HCEC 1CT (cell line): ENCODE results near the gene ELK3.

ENCODE experiments used
- DNase-seq: peaks from one replicate; pipeline ENCODE4 v3.0.0-alpha.2; 2017

Gene ELK3

DNA sequence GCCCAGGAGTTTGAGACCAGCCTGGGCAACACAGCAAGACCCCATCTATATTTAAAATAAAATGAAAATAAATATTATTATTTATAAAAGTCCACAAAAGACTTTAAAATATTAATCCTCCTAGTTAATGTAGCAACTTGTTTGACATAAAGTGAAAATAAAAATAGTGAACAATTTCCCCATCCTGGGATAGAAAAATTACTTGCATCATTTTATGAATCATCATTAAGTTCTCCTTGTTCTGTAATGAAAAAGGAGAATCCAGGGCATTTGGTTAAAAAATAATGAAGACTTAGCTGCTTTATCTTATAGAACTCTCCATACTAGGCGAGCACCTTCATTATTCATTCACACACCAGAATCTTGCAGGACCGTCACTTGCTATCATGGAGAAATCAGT lies 66.1 kb downstream of the ELK3 start:
- DNase-seq: no peak

DNA sequence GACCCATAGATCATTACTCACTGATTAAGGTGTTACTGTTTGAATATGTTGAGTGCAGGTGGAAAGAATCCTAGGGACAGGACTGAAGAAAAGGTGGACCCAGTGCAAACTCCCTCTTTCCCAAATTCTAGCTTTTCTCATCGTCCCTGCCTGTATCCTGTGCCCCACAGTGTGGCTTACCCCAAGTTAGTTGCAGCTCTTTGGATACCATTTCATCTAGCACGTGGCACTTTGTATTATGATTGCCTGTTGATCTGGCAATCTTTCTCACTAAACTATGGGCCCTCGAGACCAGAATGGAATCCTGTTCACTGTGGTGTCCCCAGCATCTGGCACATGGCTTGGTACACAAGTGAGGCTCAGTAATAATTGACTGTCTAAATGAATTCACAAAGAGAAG lies 66.5 kb downstream of the ELK3 start:
- DNase-seq: no peak

DNA sequence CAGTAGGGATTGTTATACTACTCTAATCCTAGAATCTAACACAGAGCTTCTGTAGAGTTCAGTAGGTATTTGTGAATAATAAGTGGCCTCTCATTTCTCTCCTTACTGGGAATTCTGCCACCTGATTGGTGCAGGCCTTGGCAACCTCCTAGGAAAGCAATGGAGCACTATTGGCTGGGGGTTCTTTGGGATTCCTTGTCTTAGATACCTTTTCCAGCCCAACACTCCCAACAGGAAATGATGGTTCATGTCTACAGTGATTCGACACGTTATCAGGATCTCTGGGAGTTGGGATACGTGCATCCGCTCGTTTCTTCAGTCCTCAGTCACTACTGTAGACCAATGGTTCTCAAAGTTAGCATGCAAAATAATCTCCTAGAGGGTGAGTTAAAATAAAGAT lies 67.4 kb downstream of the ELK3 start:
- no peak for DNase-seq

DNA sequence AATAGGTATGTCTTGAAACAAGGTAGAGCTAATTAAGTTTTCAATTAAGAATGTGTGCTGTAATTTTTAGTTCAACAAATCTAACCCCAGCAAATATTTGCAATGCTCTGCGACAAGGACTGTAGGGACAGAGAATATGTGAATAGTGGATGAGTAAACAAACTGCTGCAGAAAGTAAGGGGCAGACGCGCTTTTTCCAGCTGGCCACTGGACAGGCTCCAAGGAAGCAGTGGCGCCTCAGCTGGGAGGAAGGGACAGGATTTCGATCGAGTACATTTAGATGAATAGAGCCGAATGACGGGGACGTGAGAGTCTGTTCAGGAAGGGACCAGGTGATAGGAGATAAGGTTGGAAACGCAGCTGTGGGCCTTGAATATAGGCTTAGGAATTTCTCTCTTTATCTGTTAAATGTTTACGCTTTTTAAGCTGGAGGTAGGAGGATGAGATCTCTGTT lies 69.3 kb downstream of the ELK3 start:
- DNase-seq: no peak

DNA sequence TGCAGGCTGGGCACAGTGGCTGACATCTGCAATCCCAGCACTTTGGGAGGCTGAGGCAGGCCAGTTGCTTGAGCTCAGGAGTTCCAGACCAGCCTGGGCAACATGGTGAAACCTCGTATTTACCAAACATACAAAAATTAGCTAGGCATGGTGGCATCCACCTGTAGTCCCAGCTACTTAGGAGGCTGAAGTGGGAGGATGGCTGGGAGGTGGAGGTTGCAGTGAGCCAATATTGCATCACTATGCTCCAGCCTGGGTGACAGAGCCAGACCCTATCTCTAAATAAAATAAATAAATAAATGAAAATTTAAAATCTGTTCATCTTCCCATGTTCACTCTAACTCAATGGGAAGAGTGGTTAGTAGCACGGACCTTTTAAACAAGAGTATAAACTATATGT lies 71.2 kb downstream of the ELK3 start:
- DNase-seq: no peak

DNA sequence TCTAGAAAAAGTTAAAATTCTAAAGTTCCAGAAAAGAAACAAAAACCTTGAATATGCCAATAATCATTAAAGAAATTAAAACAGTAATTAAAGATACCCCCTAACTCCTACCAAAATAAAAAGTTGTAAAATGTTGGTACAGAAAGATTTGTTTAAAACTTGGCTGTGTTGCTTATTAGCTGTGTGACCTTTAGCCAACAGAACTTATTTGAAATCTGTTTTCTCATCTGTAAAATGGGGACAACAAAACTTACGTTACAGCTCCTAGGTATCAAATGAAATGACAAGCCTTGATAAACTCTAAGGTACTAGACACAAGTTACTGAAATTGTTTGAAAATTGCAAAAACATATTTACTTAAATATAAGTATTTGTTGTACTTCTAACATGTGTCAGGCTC lies 71.7 kb downstream of the ELK3 start:
- DNase-seq: no peak

DNA sequence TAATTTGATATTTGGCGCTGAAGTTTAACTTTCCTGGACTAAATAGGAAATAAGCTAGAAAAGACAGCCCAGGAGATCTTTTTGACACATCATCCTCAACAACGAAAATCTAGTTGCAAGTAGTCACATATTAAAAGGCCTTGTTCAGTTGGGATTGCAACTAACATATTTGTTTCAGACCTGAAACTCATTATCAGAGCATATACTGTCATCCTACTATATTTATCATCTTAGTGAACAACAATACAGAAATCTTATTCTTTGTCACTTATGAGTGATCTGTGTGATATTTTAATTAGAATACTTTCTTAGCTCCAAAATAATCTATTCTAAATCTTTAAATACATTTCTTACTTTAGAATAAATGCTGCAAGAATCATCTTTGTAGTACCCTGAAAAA lies 72.1 kb downstream of the ELK3 start:
- DNase-seq: no peak

DNA sequence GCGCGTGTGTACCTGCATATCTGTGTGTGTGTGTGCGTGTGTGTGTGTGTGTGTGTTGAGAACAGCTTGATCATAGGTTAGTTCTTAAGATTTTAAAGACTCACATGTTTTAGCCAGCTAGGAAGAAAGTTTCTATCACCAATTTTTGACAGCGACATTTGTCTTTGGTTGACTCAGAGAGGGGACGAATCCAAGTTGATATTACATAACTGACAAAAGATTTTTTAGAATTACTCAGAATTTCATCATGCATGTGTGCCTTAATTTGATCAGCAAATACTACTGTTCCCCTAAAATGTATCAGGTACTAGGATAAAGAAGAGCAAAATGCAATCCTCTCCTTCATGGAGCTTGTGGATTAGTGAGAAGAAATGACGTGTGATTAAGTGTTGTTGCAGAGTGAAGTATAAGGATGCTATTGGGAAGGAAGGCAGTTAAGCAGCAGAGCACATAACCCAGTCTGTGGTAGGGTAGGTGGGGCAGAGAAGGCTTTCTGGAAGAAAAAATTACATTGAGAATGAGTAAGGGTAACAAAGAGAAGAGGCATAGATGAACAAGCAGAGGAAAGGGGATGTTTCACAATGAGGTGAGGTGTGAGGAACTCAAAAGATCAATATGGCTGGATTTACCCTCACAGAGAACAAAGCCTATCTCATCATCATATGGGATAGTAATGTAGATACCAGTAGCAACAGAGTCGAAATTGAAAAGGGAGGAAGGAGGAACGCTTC lies 77.5 kb downstream of the ELK3 start:
- peak; percentile 42 for DNase-seq

DNA sequence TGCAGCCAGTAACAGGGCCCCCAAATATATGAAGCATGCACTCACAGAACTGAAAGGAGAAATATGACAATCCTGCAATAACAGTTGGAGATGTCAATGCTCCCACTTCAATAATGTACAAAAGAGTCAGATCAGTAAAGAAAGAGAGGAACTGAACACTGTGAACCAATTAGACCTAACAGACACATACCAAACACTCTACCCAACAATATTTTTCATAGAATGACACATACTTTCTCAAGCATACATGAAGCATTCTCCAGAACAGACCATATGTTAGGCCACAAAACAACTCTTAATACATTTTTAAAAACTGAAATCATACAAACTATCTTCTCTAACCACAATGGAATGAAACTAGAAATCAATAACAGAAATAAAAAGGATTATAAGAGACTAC lies 80.2 kb downstream of the ELK3 start:
- peak; percentile 83 for DNase-seq

DNA sequence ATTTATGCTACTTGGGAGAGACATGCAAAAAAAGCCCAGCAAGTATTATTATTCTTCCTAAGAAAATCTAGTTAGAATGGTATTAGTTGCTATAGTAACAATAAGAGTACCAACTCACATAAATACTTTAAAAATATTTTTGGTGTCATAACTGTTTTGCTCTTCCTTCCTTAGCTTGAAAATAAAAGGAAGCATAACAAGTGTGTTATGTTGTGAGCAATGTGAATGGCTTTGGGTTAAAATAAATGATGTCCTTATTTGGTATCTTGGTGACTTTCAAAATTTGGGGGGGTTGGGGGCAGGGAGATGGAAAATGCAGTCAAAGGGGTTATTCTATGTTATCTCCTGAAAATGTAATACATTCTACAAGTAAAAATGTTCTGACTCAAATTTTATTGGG lies 91.0 kb downstream of the ELK3 start:
- no peak for DNase-seq

DNA sequence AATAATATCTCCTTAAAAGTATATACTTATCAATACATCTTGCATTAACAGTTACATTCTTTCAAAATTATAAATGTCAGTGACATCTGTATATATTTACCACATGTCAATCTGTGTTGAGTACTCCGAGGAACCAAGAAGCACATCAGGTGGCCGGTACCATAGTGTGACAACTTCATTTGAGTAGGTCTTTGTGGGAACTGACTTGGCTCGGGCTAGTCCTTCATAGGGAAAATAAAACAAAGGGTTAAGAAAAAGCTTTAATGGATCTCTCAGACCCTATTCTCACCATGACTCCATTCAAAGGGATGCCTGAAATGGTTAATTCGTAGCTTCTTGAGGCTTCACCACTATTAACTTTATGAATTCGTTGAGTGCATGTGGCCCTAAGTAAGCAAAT lies 94.9 kb downstream of the ELK3 start:
- no peak for DNase-seq

DNA sequence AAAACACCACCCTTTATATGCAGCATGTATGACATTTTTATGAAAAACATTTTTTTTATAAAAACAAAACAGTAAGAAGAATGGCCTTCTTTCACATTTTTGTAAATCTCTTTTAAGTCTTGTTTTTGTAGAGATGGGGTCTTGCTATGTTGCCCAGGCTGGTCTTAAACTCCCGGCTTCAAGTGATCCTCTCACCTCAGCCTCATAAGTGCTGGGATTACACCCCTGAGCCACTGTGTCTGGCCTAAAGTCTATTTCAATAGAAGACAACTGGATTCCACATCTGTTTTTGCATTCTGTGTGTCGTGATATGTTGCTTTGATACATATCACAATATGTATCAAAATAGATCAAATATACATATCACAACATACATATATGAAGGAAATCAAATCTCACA lies 98.9 kb downstream of the ELK3 start:
- DNase-seq: no peak

DNA sequence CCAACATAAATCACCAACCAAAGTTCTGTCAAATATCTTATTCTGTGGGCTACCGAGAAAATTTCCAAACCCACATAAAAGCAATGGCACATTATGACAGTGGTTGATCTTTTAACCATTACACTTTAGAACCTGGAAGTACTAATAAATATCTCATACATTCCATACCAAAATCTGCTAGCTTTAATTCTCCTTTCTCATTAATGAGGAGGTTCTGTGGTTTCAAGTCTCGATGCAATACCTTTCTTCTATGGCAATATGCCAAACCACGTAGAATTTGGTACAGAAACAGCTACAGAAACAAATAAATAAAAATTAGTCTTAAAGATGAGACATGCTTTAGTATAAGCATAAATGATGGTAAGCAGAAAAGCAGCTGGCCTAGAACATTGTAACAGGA lies 100.7 kb downstream of the ELK3 start:
- no peak for DNase-seq

DNA sequence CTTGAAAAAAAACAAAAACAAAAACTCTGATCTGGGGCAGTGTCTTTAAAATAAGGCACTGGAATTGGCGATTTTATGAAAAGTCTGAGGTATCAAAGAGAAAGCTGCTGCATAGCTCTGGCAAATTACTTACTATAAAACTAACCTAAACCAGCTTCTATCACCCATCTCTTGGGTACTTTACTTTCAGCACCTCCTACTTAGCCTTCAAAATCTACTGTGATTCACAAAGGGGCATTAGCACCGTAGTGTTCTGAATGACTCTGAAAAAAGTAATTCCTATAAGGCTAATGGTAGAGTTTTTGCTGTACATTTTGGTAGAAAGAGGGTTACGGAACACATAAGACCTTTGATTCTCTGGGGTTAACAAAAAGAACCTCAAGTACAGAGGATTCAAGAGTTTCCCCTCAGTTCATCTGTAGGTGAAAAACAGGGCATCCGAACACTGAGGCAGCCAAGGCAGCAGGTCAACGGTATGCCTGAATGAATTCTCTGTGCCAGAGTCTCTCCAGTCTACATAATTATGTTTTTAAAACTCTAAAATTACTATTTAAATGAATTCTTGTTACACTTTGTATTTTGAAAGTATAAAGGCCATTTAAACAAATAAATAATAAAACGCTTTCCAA lies 101.5 kb downstream of the ELK3 start:
- DNase-seq: no peak

DNA sequence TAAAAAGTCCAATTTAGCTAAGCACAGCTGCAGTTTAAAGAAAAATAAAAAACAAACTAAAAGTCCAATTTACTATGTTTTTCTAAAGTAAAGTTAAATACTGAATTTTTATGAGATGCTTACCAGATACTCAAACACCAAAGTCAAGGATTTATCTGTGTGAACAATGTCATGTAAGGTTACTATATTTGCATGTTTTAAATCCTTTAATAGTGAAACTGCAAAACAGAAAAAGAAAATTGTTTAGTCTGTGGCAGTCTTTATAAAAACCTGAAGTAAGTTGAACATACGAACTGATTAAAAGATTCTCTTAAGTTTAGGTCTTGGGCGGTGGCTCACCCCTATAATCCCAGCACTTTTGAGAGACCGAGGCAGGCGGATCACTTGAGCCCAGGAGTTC lies 103.3 kb downstream of the ELK3 start:
- DNase-seq: no peak

DNA sequence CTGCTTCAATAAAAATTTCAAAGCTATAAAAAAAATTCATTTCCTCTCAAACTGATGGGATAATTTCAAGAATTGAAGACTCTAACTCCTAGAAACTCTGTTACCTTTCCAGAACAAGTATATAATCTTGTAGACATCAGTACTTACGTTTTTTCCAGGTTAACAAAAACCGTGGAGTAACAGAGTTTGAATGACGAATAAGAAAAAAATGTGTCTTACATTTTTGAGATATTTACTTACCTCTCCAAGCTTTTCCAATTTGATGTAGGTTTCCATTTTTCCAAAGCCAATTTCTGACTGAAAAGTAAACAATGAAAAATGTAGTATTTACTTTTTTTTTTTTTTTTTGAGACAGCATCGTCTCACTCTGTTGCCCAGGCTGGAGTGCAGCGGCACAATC lies 105.9 kb downstream of the ELK3 start:
- no peak for DNase-seq

DNA sequence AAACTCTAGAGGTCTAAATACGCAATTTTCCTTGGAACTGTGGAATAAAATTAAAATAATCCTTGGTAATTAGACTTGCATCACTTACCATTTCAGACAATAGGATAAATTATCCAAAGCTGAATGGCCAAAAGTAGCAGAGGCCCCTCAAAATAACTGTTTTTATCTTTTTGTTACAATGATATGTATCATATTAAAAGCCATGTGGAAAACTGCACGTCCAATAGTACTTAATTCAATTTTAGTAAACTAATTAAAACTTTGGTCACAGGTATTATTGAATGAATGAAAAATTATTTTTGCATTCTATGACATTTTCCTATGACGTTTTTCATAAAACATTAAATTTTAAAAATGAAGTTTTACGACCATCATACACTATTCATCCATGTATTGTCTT lies 107.6 kb downstream of the ELK3 start:
- DNase-seq: no peak

DNA sequence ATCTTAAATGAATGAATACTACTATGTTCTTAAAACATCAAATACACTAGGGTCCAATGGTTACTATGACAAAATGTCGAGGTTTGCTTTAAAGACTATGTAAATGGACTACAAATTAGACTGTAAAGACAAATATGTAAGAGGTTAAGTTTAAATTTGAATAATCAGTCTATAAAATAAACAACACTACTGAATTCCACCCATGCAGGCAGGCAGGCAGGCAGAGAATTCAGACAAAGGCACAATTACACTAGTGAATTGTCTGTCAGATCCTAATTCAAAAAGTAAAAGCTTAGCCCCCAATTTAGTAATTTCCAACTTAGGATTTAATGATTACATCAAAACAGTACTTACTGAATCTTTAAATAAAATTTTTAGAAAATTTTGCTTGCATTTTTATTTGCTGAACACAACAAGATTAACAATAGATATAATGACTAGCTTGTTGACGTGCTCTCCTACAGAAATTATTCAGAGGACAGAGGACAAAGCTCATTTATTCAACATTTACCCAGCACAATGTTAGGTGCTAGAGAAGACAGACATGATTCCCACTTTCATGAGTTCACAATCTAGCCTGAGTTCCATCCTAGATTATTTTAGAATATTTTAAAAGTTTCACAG lies 108.6 kb downstream of the ELK3 start:
- DNase-seq: no peak

DNA sequence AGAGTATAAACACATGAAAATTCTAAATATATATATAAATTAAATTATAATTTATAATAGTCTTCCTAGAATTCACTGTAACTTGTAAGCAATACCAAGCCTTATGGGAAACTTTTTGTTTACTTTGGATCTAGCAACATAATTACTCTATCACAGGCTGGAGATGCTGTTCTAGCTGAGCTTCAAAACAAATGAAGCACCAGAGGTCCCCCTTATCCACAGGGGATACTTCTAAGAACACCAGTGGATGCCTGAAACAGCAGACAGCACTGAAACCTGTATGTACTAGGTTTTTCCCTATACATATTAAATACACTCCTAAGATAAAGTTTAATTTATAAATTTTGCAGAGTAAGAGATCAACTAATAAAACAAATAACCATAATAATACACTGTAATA lies 109.5 kb downstream of the ELK3 start:
- no peak for DNase-seq

DNA sequence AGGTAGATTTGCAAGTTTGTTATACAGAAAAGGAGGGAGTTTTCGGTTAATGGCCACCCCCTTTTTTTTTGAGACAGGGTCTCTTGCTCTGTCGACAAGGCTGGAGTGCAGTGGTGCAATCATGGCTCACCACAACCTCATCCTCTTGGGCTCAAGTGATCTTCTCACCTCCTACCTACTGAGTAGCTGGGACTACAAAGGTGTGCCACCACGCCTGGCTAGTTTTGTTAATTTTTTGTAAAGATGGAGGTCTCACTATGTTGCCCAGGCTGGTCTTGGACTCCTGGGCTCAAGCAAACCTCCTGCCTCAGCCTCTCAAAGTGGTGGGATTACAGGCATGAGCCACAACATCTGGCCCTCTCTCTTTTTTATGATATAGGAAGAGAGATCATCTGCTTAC lies 111.5 kb downstream of the ELK3 start:
- DNase-seq: no peak

DNA sequence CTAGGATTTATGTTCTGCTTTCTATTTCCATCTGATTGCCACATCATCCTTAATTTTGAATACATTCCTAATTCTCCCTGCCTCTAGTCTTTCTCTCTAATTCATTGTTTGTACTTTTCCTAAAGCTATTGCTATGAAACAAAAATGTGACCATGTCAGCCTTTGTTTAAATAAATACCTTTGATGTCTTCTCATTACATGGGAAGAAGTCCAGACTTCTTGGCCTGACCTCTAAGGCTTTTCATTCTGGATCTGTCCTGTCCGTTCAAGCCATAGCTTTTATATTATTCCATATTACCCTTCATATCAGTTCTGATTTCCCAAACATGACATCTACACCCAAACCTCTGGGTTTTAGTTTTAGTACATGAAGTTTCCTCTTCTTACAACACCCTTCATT lies 114.7 kb downstream of the ELK3 start:
- no peak for DNase-seq

DNA sequence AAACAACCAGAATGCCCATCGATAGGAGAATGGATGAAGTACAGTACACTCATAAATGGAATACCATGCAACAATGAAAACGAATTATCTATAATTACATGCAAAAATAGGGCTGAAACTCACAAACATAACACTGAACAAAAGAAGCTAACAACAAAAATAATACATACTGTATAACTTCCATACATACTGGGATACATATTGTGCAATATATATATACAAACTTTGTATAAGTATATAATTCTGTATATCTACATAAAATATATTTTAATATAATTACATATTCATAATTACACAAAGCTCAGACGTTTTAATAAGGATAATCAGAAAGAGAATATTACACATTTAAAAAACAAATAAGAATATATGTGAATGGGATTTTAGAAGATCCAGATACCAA lies 115.9 kb downstream of the ELK3 start:
- DNase-seq: no peak

DNA sequence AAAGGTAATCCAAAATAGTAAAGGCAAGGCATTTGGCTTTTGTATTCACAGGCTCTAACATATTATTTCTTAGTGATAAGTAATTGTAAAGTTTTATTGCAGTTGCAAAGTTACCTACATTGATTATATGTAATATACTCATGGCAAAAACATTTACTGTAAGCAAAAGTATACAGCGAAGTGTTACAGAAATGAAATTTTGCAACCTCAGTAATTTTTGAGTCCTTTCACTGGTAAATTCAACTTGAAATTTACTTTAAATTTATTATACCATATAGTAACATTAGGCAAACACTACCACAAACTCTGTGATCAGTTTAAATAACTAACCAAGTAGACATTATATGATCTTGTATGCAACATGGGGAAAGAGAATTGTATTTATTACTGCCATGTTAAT lies 117.0 kb downstream of the ELK3 start:
- no peak for DNase-seq

DNA sequence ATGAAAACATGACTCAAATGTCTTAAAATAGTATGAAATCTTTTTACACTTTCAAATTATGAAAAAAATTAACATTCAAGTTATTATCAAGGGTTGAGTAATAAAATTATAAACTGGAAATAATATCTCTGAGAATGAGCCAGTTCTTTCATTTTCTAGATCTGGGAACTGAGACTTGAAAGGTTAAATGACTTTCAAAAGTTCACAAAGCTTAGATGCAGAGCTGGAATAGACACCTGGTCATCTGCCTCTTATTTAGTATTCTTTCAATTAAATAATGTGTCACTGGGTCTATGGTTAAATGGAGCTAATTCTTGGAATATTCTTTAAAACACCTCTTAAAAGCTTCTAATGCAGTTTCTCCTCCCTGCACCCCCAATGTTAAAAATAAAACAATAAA lies 119.4 kb downstream of the ELK3 start:
- no peak for DNase-seq

DNA sequence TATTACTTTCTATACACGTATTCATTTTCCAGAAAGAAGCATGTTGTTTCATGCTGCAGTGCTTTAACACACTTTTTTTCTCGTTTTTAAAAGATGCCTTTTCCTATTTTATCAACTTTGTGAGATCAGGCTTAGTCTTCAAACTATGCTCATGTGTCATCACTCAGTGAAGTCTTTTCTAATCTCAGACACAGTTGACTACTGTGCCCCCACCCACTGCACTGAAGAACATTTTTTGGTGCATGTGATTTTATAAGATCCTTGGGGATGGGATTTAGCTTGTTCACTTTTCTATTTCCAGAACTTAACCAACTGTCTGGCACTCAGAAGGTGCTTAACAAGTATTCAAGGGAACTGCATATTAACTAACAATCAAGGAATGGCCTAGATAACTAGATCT lies 120.5 kb downstream of the ELK3 start:
- no peak for DNase-seq
